HL-60 (cell line): ENCODE results near the gene CXorf49B.

Source experiments
- GABPA ChIP-seq: IDR thresholded peaks from 2 replicates; pipeline ENCODE4 v1.6.1; 2012; ENCODE audit warnings: low read depth
- POLR2AphosphoS5 ChIP-seq: IDR thresholded peaks from 2 replicates; pipeline ENCODE4 v1.6.1; 2012; ENCODE audit warnings: low read depth
- SPI1 ChIP-seq: IDR thresholded peaks from 2 replicates; pipeline ENCODE4 v1.6.1; 2012; ENCODE audit warnings: low read depth, mild to moderate bottlenecking, borderline replicate concordance
- TF ChIP-seq, protein P1 (sequence below): IDR thresholded peaks from one replicate; pipeline ENCODE4 v1.5.1; 2011; ENCODE audit warnings: low read length, control low read depth, inconsistent platforms; ENCODE audit not compliant: insufficient read depth
- TF ChIP-seq, protein P2 (sequence below): IDR thresholded peaks from 2 replicates; pipeline ENCODE4 v1.6.1; 2012; ENCODE audit warnings: low read depth; ENCODE audit not compliant: insufficient replicate concordance

DNA sequence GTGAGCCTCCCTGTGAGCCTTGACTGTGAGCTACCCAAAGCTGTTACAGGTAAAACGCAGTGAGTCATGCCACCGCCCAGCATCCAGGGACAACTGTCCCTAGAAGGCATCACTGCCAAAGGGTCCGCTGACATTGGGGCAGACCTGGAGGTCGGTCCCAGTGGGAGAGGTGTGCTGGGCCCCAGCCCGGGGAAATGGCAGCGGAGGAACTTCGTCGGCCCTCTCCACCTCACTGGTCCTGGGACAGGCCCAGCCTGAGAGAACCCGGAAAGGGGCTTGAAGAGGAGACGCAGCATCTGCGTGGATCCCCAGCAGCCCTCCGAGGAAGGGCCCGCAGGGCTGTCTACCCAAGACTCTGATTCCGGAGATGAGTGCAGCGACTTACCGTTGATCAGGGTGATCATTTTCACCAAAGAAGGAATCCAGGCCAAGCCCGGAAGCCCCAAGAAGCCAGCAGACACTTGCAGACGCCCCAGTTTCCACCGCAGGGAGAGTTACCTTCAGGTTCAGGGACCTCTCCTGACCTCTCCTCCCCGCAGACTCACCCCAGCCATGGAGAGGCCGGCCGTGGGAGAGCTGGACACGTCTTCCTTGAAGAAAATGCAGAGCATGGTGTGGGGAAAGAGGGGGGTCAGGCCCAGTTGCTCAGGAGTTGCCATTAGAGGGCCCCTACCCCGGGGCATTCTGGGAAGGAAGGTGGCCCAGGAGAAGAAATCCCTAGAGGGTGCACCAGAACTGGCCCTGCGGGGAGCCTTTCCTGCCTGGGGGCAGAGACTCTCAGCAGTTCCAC, 51.2 kb downstream of the CXorf49B start:
- TF ChIP-seq POLR2AphosphoS5 = no peak
- TF ChIP-seq, protein P1, sequence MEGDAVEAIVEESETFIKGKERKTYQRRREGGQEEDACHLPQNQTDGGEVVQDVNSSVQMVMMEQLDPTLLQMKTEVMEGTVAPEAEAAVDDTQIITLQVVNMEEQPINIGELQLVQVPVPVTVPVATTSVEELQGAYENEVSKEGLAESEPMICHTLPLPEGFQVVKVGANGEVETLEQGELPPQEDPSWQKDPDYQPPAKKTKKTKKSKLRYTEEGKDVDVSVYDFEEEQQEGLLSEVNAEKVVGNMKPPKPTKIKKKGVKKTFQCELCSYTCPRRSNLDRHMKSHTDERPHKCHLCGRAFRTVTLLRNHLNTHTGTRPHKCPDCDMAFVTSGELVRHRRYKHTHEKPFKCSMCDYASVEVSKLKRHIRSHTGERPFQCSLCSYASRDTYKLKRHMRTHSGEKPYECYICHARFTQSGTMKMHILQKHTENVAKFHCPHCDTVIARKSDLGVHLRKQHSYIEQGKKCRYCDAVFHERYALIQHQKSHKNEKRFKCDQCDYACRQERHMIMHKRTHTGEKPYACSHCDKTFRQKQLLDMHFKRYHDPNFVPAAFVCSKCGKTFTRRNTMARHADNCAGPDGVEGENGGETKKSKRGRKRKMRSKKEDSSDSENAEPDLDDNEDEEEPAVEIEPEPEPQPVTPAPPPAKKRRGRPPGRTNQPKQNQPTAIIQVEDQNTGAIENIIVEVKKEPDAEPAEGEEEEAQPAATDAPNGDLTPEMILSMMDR = no peak
- TF ChIP-seq SPI1 = no peak
- TF ChIP-seq, protein P2, sequence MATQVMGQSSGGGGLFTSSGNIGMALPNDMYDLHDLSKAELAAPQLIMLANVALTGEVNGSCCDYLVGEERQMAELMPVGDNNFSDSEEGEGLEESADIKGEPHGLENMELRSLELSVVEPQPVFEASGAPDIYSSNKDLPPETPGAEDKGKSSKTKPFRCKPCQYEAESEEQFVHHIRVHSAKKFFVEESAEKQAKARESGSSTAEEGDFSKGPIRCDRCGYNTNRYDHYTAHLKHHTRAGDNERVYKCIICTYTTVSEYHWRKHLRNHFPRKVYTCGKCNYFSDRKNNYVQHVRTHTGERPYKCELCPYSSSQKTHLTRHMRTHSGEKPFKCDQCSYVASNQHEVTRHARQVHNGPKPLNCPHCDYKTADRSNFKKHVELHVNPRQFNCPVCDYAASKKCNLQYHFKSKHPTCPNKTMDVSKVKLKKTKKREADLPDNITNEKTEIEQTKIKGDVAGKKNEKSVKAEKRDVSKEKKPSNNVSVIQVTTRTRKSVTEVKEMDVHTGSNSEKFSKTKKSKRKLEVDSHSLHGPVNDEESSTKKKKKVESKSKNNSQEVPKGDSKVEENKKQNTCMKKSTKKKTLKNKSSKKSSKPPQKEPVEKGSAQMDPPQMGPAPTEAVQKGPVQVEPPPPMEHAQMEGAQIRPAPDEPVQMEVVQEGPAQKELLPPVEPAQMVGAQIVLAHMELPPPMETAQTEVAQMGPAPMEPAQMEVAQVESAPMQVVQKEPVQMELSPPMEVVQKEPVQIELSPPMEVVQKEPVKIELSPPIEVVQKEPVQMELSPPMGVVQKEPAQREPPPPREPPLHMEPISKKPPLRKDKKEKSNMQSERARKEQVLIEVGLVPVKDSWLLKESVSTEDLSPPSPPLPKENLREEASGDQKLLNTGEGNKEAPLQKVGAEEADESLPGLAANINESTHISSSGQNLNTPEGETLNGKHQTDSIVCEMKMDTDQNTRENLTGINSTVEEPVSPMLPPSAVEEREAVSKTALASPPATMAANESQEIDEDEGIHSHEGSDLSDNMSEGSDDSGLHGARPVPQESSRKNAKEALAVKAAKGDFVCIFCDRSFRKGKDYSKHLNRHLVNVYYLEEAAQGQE = no peak
- no peak for TF ChIP-seq GABPA
